ENCODE measurements around the gene C2CD4C. TPM values are rescaled to one million over a fixed set of nuclear protein-coding genes. Genes with fewer than 3 reads are reported as not detected.
"Not testable (repeated sequence)": the region's sequence is repeated elsewhere in the genome, so short reads cannot be mapped to it uniquely, and the experiment has no call there.

C2CD4C gene
- total RNA-seq, 1 experiment from 2014 or later: 7.1 TPM

DNA sequence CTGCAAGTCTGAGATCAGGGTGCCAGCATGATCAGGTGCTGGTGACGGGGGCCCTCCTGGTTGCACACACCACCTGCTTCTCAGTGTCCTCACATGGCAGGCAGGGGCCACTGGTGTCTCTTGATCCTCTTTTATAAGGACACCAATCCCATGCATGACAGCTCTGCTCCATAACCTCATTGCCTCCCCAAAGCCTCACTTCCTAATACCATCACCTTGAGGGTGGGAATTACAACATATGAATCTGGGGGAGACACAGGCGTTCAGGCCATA, 49.4 kb downstream of the C2CD4C start:
- Histone ChIP-seq H3K79me2 (ENCODE audit: insufficient read depth, low read length) (no peaks in the 10 kb centered on the region), H3K27me3 (ENCODE audit: insufficient read depth, low read length) (no peaks in the 10 kb centered on the region), H3K9me2 (ENCODE audit: insufficient read depth) (no peaks in the 10 kb centered on the region), H3K27ac (ENCODE audit: low read depth, low read length) (no peak overlapping the region), H3K9me3 (ENCODE audit: control insufficient read depth in 1 of 2, insufficient read depth in 1 of 2, low read depth in 1 of 2, low read length in 2 of 2) (no peaks in the 10 kb centered on the region; a peak in 1 of 4 replicates), H3K4me1 (ENCODE audit: control insufficient read depth in 1 of 2, insufficient read depth in 2 of 2, low read length in 2 of 2) (no peaks in the 10 kb centered on the region), H3K4me3 (replicated peaks in 1 of 2; ENCODE audit: low read depth in 1 of 2, low read length in 2 of 2) (no peak overlapping the region), H2AFZ (ENCODE audit: low read depth, low read length, poor library complexity, severe bottlenecking) (no peak overlapping the region), H3K36me3 (ENCODE audit: control insufficient read depth in 1 of 2, insufficient read depth in 2 of 2, low read length in 2 of 2) (no peaks in the 10 kb centered on the region), H3K9ac (ENCODE audit: low read length) (no peak overlapping the region), H4K20me1 (ENCODE audit: insufficient read depth) (no peaks in the 10 kb centered on the region), H3K4me2 (ENCODE audit: low read length) (no peak overlapping the region)
- POLR2A ChIA-PET: no interaction called here
- ATAC-seq (no peak), DNase-seq (ENCODE audit: low read depth, low spot score) (no peak)
- BruUV-seq (replicated peaks): no TSS peak
- intact Hi-C loops (cut with micrococcal nuclease): no loop called here
- RAD21 ChIA-PET (ENCODE audit: low non-redundant PET in 1 of 2, low total read pairs in 2 of 2, uncharacterized antibody in 2 of 2, unreplicated experiment in 2 of 2): no interaction called here
- TF ChIP-seq, protein P1, sequence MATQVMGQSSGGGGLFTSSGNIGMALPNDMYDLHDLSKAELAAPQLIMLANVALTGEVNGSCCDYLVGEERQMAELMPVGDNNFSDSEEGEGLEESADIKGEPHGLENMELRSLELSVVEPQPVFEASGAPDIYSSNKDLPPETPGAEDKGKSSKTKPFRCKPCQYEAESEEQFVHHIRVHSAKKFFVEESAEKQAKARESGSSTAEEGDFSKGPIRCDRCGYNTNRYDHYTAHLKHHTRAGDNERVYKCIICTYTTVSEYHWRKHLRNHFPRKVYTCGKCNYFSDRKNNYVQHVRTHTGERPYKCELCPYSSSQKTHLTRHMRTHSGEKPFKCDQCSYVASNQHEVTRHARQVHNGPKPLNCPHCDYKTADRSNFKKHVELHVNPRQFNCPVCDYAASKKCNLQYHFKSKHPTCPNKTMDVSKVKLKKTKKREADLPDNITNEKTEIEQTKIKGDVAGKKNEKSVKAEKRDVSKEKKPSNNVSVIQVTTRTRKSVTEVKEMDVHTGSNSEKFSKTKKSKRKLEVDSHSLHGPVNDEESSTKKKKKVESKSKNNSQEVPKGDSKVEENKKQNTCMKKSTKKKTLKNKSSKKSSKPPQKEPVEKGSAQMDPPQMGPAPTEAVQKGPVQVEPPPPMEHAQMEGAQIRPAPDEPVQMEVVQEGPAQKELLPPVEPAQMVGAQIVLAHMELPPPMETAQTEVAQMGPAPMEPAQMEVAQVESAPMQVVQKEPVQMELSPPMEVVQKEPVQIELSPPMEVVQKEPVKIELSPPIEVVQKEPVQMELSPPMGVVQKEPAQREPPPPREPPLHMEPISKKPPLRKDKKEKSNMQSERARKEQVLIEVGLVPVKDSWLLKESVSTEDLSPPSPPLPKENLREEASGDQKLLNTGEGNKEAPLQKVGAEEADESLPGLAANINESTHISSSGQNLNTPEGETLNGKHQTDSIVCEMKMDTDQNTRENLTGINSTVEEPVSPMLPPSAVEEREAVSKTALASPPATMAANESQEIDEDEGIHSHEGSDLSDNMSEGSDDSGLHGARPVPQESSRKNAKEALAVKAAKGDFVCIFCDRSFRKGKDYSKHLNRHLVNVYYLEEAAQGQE (IDR thresholded peaks at IDR 0.05; ENCODE audit: low read depth): no peak
- TF ChIP-seq CEBPB (IDR thresholded peaks at IDR 0.05; ENCODE audit: low read depth) (no peak), ZNF274 (IDR thresholded peaks at IDR 0.05; ENCODE audit: low read depth, low read length) (no peak), FOSL1 (IDR thresholded peaks at IDR 0.05; ENCODE audit: low read depth) (no peak), RAD21 (IDR thresholded peaks at IDR 0.05; ENCODE audit: low read depth) (no peak), SRF (IDR thresholded peaks at IDR 0.05; ENCODE audit: low read depth) (no peak), TCF7L2 (IDR thresholded peaks at IDR 0.05; ENCODE audit: borderline replicate concordance, extremely low read depth, insufficient read depth, insufficient read length) (no peak), ZFX (IDR thresholded peaks at IDR 0.05) (no peak), EZH2phosphoT487 (IDR thresholded peaks at IDR 0.05; ENCODE audit: borderline replicate concordance) (no peak), EGR1 (IDR thresholded peaks at IDR 0.05; ENCODE audit: low read depth) (no peak), SIN3A (IDR thresholded peaks at IDR 0.05; ENCODE audit: low read depth) (no peak), JUND (IDR thresholded peaks at IDR 0.05) (no peak), SP1 (IDR thresholded peaks at IDR 0.05; ENCODE audit: low read depth) (no peak), POLR2AphosphoS5 (IDR thresholded peaks at IDR 0.05; ENCODE audit: low read depth, low read length) (no peak)
- TF ChIP-seq, protein P2, sequence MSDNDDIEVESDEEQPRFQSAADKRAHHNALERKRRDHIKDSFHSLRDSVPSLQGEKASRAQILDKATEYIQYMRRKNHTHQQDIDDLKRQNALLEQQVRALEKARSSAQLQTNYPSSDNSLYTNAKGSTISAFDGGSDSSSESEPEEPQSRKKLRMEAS (IDR thresholded peaks at IDR 0.05): no peak
- CTCF ChIA-PET: no interaction called here

DNA sequence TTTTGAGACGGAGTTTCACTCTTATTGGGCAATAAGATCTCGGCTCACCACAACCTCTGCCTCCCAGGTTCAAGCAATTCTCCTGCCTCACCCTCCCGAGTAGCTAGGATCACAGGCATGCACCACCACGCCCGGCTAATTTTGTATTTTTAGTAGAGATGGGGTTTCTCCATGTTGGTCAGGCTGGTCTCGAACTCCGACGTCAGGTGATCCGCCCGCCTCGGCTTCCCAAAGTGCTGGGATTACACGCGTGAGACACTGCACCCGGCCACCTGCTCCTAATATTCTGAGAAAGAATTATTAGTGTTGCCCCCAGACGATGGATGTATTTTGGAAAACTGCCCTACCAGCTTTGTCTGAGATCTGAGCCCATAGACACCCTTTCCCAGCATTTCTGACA, 53.4 kb downstream of the C2CD4C start:
- peaks cover 6 to 12% of the 10 kb centered on the region in 2 experiments; a peak in 2 of 4 replicates for H3K9me3 ChIP-seq (ENCODE audit: control insufficient read depth in 1 of 2, insufficient read depth in 1 of 2, low read depth in 1 of 2, low read length in 2 of 2)
- H3K4me2 ChIP-seq (ENCODE audit: low read length); BruUV-seq (replicated peaks); H3K4me1 ChIP-seq (ENCODE audit: control insufficient read depth in 1 of 2, insufficient read depth in 2 of 2, low read length in 2 of 2); CTCF ChIA-PET; DNase-seq (ENCODE audit: low read depth, low spot score); POLR2A ChIA-PET; RAD21 ChIA-PET (ENCODE audit: low non-redundant PET in 1 of 2, low total read pairs in 2 of 2, uncharacterized antibody in 2 of 2, unreplicated experiment in 2 of 2); H3K27me3 ChIP-seq (ENCODE audit: insufficient read depth, low read length); H3K27ac ChIP-seq (ENCODE audit: low read depth, low read length); H3K36me3 ChIP-seq (ENCODE audit: control insufficient read depth in 1 of 2, insufficient read depth in 2 of 2, low read length in 2 of 2); H2AFZ ChIP-seq (ENCODE audit: low read depth, low read length, poor library complexity, severe bottlenecking); H4K20me1 ChIP-seq (ENCODE audit: insufficient read depth); intact Hi-C loops (cut with micrococcal nuclease); H3K79me2 ChIP-seq (ENCODE audit: insufficient read depth, low read length); H3K9me2 ChIP-seq (ENCODE audit: insufficient read depth); H3K4me3 ChIP-seq (replicated peaks in 1 of 2; ENCODE audit: low read depth in 1 of 2, low read length in 2 of 2); H3K9ac ChIP-seq (ENCODE audit: low read length); ATAC-seq: not testable (repeated sequence)

Data from HCT116 (cell line).